Mammary epithelial cell (primary cell): ENCODE results near the gene STRN.

Source experiments
- CTCF ChIP-seq, 2 donors: IDR thresholded peaks in 1 of 2; conservative IDR thresholded peaks in 1 of 2; 2 replicates each; pipeline ENCODE4 v1.5.1; 2011 to 2012; ENCODE audit warnings: inconsistent platforms in 2 of 2, low read length in 2 of 2, mild to moderate bottlenecking in 2 of 2, control low read depth in 1 of 2, low read depth in 1 of 2; ENCODE audit not compliant: insufficient read depth in 1 of 2; ENCODE audit errors: extremely low read depth in 1 of 2
- EZH2 ChIP-seq: IDR thresholded peaks from 2 replicates; pipeline ENCODE4 v1.6.1; 2012; ENCODE audit warnings: low read length, inconsistent platforms, borderline replicate concordance

GRCh38 chr2:37011130-37011529 lies 44.8 kb upstream of the STRN start:
- no peak for TF ChIP-seq CTCF (conservative IDR thresholded peaks at IDR 0.05 in 1 of 2, IDR thresholded peaks at IDR 0.05 in 1 of 2; ENCODE audit: extremely low read depth in 1 of 2, insufficient read depth in 1 of 2, low read depth in 1 of 2, low read length in 2 of 2)
- no peak for TF ChIP-seq EZH2
